Measurements from ENCODE around the gene GCN1.
A peak's percentile ranks its signal among the peaks of the same experiment; 100 is the strongest.

Gene GCN1

DNA sequence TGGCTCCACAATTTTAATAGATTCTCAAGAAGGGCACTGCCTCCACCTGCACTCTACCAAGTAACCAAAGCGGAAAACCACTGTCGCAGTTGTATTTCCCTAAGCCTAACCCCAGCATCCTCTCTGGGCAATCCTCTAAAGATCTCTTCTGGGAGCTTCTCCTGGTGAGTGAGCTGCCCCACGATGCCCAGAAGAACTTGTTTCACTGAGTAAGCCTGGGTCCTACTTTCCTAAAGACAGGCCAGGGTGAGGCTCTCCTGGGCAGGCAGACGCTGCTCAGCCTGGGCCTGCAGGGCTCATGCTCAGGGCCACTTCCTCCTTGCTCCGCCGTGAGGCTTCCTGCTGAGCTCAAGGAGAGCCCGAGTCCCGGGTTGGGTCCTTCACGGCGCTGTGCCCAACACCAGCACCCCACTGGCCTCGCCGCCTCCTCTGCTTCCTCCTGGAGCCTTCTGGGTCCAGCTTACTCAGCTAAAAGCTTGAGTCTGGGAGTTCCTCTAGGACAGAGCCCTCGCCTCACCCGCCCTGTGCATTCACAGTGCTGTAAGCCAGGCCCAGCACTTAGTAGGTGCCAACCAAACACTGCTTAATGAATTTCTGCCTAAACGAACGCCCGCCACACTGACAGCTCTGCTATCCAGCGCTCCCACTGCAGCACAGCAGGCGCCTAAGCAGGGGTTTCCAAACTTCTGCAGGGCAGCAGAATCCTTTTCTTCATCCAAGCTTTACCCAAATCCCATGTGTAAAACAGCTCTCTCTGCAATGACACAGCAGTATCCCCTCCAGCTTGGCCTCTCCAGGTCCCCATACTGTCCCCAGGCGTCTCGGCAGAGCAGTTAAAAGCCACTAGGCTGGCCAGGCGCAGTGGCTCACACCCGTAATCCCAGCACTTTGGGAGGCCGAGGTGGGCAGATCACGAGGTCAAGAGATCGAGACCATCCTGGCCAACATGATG lies 83.7 kb downstream of the GCN1 start:
- Histone ChIP-seq H3K4me3 (peak overlapping the region; percentile 52), H3K4me2 (peak overlapping the region; percentile 95)
- no peak for TF ChIP-seq Cebpa-rat (IDR thresholded peaks at IDR 0.05)

DNA sequence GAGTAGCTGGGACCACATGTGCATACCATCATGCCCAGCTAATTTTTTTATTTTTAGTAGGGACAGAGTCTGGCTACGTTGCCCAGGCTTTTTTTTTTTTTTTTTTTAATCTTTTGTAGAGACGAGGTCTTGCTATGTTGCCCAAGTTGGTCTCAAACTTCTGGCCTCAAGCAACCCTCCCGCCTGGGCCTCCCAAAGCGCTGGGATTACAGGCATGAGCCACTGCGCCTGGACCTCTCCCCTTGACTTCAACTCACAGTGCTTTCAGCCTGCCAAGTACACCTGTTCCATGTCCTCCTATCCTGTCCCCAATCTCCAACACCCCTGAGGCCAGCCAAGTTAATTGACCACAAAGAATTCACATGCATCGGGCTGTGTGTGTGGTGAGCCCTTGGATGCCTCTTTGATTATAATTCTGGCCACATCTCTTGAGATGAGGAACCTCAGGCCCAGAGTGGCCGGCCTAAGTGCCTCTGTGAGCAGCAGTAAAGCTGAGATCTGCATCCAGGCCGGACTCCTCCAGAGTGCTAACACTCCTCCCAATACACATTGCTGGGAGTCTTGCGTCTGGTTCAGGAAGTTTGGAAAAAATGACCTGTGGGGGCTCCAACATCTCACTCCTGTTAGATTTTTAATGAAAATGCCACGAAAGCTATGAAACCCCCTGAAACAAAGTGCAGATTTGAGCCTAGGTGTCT lies 84.8 kb downstream of the GCN1 start:
- no peak overlapping the region for H3K9ac ChIP-seq
- TF ChIP-seq Cebpa-rat (IDR thresholded peaks at IDR 0.05), result no peak
- H3K4me3 ChIP-seq, result no peak overlapping the region
- no peak overlapping the region for H3K27ac ChIP-seq
- H3K36me3 ChIP-seq, result peaks cover 65% of the 10 kb centered on the region
- H3K4me2 ChIP-seq, result peak overlapping the region; percentile 95
- H3K27me3 ChIP-seq, result no peaks in the 10 kb centered on the region
- H3K9me3 ChIP-seq, result no peaks in the 10 kb centered on the region
- H4K20me1 ChIP-seq, result peaks cover 100% of the 10 kb centered on the region
- peaks cover 75% of the 10 kb centered on the region for H3K4me1 ChIP-seq

More for the DNA sequence above, 83.7 kb downstream of the GCN1 start:
- H3K9ac ChIP-seq, result peak overlapping the region; percentile 55; the same call in 1 of the 2 replicates
- no peaks in the 10 kb centered on the region for H3K9me3 ChIP-seq
- peaks cover 100% of the 10 kb centered on the region for H4K20me1 ChIP-seq
- peak overlapping the region; percentile 66 for H3K27ac ChIP-seq
- H3K27me3 ChIP-seq, result no peaks in the 10 kb centered on the region
- peaks cover 57% of the 10 kb centered on the region for H3K36me3 ChIP-seq
- H3K4me1 ChIP-seq, result peaks cover 77% of the 10 kb centered on the region

DNA sequence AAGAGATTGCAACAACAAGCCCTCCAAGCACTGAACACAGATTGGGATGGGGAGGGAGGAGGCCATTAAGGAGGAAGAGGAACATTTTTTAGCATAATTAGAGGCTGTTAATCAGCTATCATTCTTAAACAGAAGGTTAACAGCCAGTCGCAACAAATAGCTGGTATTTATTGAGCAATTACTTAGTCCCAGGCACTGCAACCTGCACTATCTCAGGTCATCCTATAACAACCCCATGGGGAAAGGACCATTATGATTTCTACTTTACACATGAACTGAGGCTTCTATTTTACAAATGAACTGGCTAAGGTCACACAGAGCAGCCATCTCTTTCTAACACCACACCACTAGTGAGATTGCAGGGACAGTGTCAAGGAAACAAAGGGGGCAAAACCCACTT lies 88.4 kb downstream of the GCN1 start:
- Histone ChIP-seq H3K9me3 (no peaks in the 10 kb centered on the region), H3K9ac (no peak overlapping the region), H3K27me3 (no peaks in the 10 kb centered on the region), H3K36me3 (peaks cover 76% of the 10 kb centered on the region), H3K4me3 (no peak overlapping the region), H3K27ac (no peak overlapping the region), H3K4me2 (no peak overlapping the region), H3K4me1 (peaks cover 68% of the 10 kb centered on the region), H4K20me1 (peaks cover 100% of the 10 kb centered on the region)
- no peak for TF ChIP-seq Cebpa-rat (IDR thresholded peaks at IDR 0.05)

DNA sequence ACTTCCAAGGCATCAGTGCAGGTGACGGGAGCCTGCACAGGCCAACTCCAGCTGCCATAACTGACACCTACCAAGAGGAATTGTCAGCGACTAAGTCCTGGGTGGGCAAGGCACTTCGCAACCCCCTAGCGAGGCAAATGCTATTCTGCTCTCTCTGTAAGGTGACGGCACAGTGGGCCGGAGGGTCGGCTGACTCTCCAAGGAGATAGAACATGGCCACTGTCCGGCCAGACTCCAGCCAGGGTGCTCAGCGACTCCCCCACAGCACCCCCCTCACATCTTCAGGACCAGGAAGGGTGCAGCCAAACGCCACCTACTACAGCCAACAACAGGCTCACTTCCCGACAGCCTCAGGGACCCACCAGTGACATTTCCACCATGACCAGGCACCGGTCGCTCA lies 91.1 kb downstream of the GCN1 start:
- Histone ChIP-seq H3K36me3 (peaks cover 99% of the 10 kb centered on the region), H3K9ac (no peak overlapping the region), H3K4me2 (no peak overlapping the region), H3K4me3 (no peak overlapping the region), H4K20me1 (peaks cover 100% of the 10 kb centered on the region), H3K9me3 (no peaks in the 10 kb centered on the region), H3K27me3 (no peaks in the 10 kb centered on the region), H3K27ac (no peak overlapping the region), H3K4me1 (peaks cover 58% of the 10 kb centered on the region)
- TF ChIP-seq Cebpa-rat (IDR thresholded peaks at IDR 0.05), result no peak

DNA sequence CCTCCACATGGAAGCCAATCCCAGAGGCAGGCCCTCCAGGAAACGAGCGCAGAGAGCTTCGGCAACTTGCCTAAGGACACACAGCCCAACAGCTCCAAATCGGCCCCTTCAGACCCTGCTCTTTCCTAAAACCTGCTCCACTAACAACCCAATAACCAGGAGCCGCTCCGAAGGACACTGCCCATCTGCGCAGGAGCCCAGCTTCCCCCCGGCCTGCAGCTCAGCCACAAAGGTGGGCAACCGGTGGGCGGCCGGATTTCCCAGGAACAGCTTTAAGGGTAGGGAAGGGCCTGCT lies 91.5 kb downstream of the GCN1 start:
- Histone ChIP-seq H3K4me1 (peaks cover 54% of the 10 kb centered on the region), H4K20me1 (peaks cover 100% of the 10 kb centered on the region), H3K4me2 (peak overlapping the region; percentile 84; the same call in 1 of the 2 replicates), H3K27ac (no peak overlapping the region), H3K9ac (no peak overlapping the region), H3K27me3 (no peaks in the 10 kb centered on the region), H3K9me3 (no peaks in the 10 kb centered on the region), H3K4me3 (no peak overlapping the region), H3K36me3 (peaks cover 99% of the 10 kb centered on the region)
- TF ChIP-seq Cebpa-rat (IDR thresholded peaks at IDR 0.05), result no peak

DNA sequence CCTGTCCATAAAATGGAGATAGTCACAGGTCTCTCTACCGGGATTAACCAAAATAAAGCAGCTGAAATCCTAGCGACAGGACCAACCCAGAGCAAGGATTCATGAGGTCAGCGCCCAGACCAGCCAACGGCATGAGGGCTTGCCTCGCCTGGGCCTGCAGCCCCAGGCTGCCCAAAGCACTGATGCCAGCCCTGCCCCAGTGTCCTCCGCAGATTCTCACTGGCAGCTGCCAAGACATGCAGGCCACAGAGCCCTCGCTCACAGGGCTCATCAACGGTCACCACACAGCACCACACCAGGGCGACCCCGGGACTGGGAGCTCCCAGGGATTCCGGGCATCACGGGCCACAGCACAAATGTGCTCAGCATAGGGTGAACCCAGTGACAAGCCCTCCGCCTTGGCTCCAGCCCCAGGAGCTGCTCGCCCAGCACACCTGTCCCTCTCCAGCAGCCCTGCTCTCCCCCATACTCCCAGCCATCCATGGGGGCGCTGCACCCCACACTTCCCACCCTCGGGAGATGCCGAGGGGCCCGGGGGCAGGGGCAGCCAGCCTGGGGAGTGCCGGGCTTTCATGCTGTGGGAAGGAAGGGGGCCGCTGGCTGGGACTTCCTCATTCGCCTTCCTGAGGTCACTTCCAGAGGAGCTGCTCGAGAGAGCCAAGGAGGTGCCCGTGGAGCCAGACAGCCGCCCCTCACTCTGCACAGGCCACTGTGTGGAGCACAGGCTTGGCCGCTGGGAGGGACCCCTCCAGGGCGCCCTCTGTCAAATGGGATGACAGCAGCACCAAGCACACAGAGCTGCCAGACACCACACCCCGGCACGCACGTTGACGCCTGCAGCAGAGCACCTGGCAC lies 92.1 kb downstream of the GCN1 start:
- peaks cover 97% of the 10 kb centered on the region for H4K20me1 ChIP-seq
- peaks cover 96% of the 10 kb centered on the region for H3K36me3 ChIP-seq
- peak overlapping the region; percentile 84 for H3K4me2 ChIP-seq
- peak overlapping the region; percentile 63 for H3K9ac ChIP-seq
- peak overlapping the region; percentile 73 for H3K27ac ChIP-seq
- H3K4me3 ChIP-seq, result no peak overlapping the region
- H3K27me3 ChIP-seq, result no peaks in the 10 kb centered on the region
- H3K9me3 ChIP-seq, result no peaks in the 10 kb centered on the region
- no peak for TF ChIP-seq Cebpa-rat (IDR thresholded peaks at IDR 0.05)
- H3K4me1 ChIP-seq, result peaks cover 52% of the 10 kb centered on the region

DNA sequence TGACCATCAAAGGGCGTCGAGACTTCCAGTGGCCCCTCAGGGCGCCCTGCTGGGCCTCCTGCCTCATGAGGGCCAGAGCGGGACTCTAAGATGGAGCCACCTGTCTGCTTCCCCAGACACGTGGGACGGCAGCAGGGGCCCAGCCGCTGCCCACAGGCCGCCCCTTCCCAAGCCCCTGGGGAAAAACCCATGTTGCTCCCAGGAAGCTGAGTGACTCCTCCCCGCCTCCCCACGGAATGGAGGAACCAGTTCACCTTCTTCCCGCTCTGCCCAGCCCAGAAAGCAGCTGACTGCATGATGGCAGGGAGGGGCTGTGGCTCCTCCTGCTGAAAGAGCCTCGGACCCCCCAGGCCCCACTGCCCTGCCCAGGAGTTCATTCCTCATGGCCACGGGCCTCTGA lies 92.9 kb downstream of the GCN1 start:
- peak overlapping the region; percentile 63 for H3K9ac ChIP-seq
- peak overlapping the region; percentile 73 for H3K27ac ChIP-seq
- H3K9me3 ChIP-seq, result no peaks in the 10 kb centered on the region
- no peaks in the 10 kb centered on the region for H3K27me3 ChIP-seq
- peak overlapping the region; percentile 31; the same call in 1 of the 2 replicates for H3K4me3 ChIP-seq
- H3K36me3 ChIP-seq, result peaks cover 96% of the 10 kb centered on the region
- H3K4me2 ChIP-seq, result peak overlapping the region; percentile 84
- H3K4me1 ChIP-seq, result peaks cover 52% of the 10 kb centered on the region
- peaks cover 97% of the 10 kb centered on the region for H4K20me1 ChIP-seq
- TF ChIP-seq Cebpa-rat (IDR thresholded peaks at IDR 0.05), result no peak

DNA sequence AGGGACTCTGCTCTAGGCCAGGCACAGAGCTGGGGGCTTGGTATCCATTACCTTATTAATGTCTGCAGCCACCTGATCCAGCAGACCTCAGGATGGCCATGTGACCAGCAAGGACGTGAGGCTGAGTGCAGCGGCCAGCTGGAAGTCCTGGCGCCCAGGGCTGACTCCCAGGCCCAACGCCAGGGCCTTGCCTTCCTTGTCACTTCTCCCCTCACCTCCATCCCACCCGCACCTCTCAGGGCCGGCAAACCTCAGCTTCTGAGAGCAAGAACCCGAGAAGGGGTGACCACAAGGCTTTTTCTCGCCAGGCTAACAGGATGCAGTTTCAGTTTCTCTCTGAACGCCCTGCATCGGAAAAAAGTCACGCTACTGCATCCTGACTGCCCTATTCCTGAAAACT lies 93.3 kb downstream of the GCN1 start:
- no peaks in the 10 kb centered on the region for H3K27me3 ChIP-seq
- H3K27ac ChIP-seq, result peak overlapping the region; percentile 73
- no peak for TF ChIP-seq Cebpa-rat (IDR thresholded peaks at IDR 0.05)
- no peaks in the 10 kb centered on the region for H3K9me3 ChIP-seq
- H3K4me2 ChIP-seq, result peak overlapping the region; percentile 84
- H3K9ac ChIP-seq, result peak overlapping the region; percentile 63
- peaks cover 52% of the 10 kb centered on the region for H3K4me1 ChIP-seq
- H4K20me1 ChIP-seq, result peaks cover 97% of the 10 kb centered on the region
- H3K4me3 ChIP-seq, result peak overlapping the region; percentile 31; the same call in 1 of the 2 replicates
- H3K36me3 ChIP-seq, result peaks cover 96% of the 10 kb centered on the region

DNA sequence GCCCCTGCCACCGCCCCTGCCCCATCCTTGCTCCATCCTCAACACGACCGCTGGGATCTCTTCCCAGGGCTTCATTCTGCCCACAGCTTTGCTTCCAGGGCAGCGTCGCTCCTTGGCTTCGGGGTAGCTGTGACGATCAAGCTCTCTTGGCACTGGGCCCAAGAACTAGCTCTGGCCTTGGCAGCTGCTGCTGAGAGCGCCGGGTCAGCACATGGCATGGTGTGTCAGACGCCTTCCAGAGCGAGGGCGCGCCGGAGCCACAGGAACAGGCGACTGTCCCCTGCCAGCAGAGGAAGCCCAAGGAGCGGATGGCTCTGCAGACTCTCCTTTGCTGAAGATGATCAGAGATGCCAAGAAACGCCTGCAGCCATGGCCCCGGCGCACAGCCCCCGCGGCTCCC lies 93.9 kb downstream of the GCN1 start:
- Histone ChIP-seq H3K9me3 (no peaks in the 10 kb centered on the region), H4K20me1 (peaks cover 97% of the 10 kb centered on the region), H3K9ac (peak overlapping the region; percentile 63; the same call in 1 of the 2 replicates), H3K4me1 (peaks cover 47% of the 10 kb centered on the region), H3K27ac (0 out of 2 replicates have a peak overlapping the region, but pooled peaks have one; percentile 73), H3K4me2 (peak overlapping the region; percentile 84; the same call in 1 of the 2 replicates), H3K4me3 (no peak overlapping the region), H3K27me3 (no peaks in the 10 kb centered on the region), H3K36me3 (peaks cover 96% of the 10 kb centered on the region)
- TF ChIP-seq Cebpa-rat (IDR thresholded peaks at IDR 0.05), result no peak
